ENCODE measurements around the gene RNF8.

- TF ChIP-seq CTCF (IDR thresholded peaks at IDR 0.05) (no peak), POLR2A (IDR thresholded peaks at IDR 0.05) (no peak)
Measured at GRCh38 chr6:37343248-37343647, 10.5 kb upstream of the RNF8 start.

Measured in heart left ventricle (tissue), 13 donors.